Middle frontal gyrus (tissue), 1 donor: ENCODE data around the gene GRIK3.
"Not testable (repeated sequence)": the region's sequence is repeated elsewhere in the genome, so short reads cannot be mapped to it uniquely, and the experiment has no call there.

ENCODE experiments used
- DNase-seq: peaks from one replicate; pipeline ENCODE4 v3.0.0-alpha.2; 2015; ENCODE audit warnings: low spot score; ENCODE audit errors: extremely low spot score

The GRIK3 gene

DNA sequence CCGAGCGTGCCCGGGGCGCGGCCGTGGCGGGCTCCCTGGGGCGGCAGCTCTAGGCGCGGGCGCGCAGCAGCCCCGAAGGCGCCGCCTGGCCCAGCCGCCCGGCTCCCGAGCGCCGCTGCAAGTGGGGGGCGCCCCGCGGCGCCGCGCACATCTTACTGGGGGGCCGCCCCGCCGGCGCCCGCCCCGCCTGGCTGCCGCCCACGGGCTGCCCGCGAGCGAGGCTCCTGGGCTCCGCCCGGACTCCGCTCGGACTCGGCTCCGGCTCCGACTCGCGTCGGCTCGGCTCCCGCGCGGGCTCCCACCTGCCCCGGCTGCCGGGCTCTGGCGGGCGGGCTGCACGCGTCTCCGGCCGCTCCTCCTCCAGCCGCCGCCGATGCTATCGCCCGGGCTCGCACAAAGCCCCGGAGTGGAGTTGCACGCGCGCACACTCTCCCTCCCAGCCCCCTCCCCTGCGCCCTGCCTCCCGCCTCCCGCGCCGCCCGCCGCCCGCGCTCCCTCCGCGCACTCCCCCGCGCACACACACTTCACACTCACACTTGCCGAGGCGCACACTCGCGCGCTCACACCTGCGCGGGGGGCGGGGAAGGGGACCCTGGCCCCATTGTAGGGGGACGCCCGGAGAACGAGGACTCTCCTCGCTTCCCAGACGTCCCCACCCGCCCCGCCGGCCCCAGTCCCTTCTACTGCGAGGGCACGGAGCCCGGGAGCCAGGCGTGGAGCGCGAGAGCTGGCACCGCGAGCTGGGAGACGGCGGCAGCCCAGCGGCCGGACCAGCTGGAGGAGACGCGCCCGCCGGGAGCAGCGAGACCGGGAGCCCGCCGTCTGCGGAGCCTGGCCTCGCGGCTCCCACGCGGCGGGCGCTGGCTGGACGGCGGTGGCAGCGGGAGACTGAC is at the start of gene GRIK3:
TSS of gene GRIK3 (minus strand) at position 395 of the 893 bp plus-strand sequence. CDS start 407 bp downstream, outside the sequence.
- DNase-seq = no peak

DNA sequence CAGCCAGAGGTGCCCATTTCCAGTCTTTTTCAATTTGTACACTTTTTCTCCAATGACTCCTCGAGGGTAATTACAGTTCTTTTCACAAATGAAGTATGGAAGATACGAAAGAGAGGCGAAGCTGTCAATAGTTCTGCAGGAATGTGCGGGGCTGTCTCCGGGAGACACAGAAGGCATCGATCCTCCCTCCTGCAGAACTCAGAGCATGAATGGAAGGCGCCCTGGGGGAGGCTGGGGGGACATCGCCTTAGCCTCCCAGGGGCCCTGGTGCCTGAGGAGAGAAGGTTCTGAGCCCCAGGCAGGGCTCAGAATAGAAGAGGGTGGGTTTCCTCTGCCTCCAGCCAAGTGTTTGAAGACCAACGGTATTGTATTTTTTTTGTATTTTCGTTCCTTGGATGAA is 49.7 kb upstream of the GRIK3 start:
- no peak for DNase-seq

GRCh38 chr1:37083603-37084002 is 49.3 kb upstream of the GRIK3 start:
- DNase-seq = no peak

GRCh38 chr1:37080296-37080986 is 46.1 kb upstream of the GRIK3 start:
- not testable (repeated sequence) for DNase-seq

GRCh38 chr1:37078866-37079265 is 44.6 kb upstream of the GRIK3 start:
- DNase-seq = no peak

DNA sequence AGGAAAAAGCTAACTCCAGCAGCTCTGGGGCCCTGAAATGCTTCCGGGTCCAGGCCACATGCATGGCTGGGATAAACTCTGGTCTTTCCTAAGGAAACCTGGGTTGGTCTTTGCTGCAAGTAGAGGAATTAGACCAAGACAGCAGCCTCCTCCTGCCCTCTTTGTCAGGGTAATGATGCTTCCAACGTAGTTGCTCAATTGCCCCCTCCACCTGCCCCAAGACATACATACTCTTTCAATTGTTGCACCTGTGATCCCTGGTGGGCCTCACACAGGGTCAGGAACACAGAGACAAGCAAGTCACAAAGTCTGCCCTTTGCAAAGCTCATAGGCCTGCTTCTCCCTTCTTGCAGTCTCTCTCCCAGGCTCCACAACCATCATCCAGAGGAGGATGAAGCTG is 41.9 kb upstream of the GRIK3 start:
- DNase-seq = no peak

- no peak for DNase-seq
Observed at GRCh38 chr1:37073854-37074379, 39.6 kb upstream of the GRIK3 start.

DNA sequence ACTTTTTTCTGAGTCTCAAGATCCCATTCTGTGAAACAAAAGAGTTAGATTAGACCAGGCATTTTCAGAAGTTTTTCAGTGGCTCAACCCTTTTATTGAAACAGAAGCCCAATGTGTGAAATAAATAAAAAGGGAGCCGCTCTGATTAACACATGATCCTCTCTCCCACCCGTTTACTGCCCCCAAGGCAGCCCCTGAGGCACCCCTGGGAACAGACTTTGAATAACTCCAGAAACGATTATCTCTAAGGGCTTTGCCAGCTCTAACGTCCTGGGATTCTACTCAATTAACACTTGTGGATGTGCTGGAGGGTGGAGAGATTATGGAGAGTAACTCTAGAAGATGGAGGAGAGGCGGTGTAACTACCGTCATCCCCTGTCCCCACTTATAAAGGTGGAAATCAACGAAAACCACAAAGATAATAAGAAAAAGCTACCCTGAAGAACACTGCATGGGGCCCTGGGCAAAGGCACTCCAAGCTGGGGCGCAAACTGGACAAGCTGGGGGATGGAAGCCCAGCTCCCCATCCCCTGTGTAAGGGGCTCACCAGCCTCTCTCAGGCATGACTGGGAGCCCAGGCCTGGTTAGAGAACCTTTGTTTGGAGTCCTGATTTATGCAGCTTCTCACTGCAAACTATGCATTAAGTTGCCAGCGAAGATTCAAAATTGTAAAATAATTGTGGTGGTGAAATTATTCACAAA is 39.0 kb upstream of the GRIK3 start:
- DNase-seq = no peak

GRCh38 chr1:37071829-37072228 is 37.5 kb upstream of the GRIK3 start:
- no peak for DNase-seq

DNA sequence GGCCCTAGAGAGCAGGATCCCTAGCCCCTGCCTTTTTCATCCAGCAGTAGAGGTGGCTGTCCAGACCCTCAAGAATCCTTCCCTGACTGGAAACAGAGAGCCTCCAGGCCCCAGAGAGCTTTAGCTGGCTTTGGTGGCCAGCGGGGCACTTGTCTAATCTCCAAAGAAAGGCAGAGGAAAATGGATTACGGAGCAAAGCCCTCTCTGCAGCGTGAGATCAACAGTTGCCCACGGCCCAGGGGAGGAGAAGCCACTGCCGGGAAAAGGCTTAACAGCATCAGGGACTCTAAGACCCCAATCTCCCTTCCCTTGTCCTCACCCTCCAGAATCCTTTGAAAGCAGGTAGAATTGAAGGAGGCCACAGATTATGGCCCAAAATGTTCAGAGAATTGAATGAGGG is 35.8 kb upstream of the GRIK3 start:
- no peak for DNase-seq

- no peak for DNase-seq
Observed at GRCh38 chr1:37069406-37069805, 35.1 kb upstream of the GRIK3 start.

DNA sequence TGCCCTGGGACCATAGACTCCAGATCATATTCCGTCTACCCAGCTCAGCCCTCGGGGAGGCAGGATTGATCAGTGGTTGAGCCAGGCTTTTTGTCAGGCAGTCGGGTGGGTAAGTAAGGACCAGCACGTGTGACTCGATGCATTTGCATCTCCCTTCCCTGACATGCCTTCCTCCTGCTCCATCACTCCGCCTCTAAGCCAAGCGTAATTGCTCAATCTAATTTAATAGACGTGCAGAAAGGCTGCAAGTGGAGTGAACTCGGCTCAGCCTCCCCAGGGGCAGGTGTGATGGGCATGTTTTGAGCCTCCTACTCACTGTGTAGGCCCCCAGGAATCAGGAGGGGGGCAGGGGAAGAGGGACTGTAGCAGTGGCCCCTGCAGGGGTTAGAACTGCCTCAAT is 34.6 kb upstream of the GRIK3 start:
- DNase-seq = no peak

DNA sequence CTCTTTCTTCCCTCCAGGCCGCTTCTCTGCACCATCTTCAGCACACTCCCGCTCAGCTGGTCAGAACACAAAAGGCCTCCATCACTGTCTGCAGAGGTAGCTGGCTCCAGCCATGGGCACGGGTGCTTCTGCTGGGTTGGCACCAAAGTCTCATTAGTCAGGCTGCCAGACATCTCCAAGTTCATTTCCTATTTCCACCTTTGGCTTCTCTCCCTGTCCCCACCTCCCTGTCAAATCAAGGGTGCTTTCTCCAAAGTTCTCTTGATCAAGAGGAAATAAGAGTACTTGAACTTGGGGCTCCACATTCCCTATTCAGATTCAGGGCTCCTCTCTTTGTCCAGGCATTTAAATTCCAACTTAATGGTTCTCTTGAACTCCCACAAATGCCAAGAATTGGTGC is 33.9 kb upstream of the GRIK3 start:
- no peak for DNase-seq

DNA sequence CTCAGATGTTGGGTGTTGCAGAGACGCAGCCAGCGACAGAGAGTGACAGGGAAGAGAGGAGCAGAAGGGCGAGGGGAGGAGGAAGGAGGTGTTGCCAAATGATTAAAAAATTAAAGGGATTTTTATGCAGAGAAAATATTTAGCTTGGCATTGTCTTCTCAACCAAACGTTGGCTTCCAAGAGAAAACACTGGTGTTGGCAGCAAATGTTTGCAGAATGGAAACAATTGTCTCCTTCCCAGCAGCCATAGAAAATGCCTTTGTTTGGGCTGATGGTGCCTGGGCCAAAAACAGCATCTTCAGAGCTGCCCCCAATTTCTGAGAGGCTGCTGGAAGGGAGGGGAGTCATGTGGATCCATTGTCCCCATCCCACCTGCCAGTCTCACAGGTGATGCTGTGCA is 29.7 kb upstream of the GRIK3 start:
- no peak for DNase-seq

DNA sequence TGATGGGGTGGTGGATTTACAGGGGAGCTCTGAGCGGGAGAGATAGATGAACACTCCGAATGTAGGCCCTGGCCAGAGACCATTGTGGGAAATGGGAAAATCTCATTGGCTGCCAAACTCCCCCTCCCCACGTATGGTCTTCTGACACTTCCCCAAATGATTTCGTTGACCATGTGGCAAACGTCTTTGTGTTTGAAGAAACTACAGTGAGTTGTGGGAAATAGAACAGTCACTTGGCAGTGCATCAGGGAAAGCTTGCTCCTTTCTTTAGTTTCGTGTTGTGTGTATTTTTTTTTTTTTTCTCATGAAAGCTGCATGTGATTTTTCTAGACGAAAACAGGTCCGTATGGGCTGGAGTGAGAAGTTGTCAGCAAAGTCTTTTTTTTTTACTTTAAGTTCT is 25.0 kb upstream of the GRIK3 start:
- DNase-seq = no peak

- DNase-seq = no peak
Observed at GRCh38 chr1:37058424-37058988, 24.2 kb upstream of the GRIK3 start.

DNA sequence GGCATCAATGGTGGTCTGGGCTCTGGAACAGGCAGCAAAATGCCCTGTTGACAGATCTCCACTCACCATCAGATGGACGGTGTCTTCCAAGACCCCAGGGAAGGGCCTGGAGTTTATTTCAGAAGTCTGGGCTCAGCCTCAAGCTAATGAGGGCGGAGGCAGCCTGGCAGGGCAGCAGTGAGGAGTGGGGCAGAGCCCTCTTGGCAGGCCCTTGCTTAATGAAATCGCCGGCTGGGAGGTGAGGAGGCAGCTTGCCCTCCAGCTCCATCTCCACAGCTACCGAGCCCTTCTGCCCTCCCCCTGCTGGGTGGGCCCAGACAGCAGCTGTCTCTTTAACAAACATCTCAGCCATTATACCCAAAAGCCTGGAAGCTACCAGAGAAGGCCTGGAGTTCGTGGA is 22.0 kb upstream of the GRIK3 start:
- DNase-seq = no peak

DNA sequence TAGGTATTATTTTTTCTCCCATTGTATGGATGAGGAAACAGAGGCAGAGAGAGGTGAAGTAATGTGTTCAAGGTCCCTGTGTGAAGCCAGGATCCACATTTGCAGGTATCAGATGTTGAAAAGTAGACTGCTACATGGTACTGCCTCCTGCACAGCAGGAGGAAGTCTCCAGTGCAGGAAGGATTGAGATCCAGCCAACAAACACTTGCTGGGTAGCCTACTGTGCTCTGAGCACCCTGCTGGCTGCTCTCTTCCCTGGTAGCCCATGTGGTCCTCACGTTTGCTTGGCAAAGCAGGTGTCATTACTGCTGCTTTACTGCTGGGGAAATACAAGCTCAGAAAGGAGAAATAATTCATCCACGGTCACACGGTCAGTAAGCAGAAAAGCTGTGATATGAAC is 21.3 kb upstream of the GRIK3 start:
- no peak for DNase-seq

- no peak for DNase-seq
Observed at GRCh38 chr1:37053173-37053572, 18.9 kb upstream of the GRIK3 start.

DNA sequence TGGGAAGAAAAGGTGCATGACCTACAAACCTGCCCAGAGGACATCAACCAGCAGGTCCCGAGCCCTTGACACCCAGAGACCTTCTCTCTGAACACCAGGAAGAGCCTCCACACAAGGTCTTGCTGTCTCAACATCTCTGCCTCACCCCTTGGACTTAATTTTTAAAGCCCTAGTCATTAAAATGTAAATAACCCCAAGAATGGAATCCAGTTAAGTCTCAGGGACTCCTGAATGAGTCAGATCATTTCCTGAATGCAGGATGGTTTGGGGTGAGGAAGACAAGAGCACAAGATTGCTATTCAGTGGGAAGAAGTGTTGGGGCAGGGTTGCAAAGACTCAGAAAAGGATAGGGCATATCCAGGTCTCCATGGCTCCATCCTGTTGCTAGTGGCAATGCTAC is 17.8 kb upstream of the GRIK3 start:
- DNase-seq = no peak

GRCh38 chr1:37051346-37051745 is 17.0 kb upstream of the GRIK3 start:
- no peak for DNase-seq

DNA sequence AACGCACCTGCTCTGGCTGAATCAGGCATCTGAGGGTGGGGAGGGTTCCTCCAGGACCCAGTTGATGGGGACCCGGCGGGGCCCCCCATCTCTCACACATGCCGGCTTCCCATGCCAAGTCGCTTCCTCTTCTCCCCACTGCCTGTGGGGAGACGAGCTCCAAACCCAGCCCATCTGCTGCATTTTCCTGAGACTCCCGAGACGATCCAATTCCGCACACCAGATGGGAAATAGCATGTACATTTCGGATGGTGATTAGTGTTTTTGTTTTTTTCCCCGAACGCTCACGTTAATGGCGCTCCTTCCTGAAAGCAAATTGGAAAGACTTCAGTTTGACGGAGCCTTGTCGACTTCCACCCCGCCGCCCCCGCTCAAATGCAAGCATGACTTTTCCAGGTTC is 13.2 kb upstream of the GRIK3 start:
- no peak for DNase-seq
